NCI-H226 (cell line): ENCODE data around the gene SNX33.
"Not testable (repeated sequence)": the region's sequence is repeated elsewhere in the genome, so short reads cannot be mapped to it uniquely, and the experiment has no call there.

Experiments
- DNase-seq: peaks from one replicate; pipeline ENCODE4 v3.0.0-alpha.2; 2015

SNX33 gene

DNA sequence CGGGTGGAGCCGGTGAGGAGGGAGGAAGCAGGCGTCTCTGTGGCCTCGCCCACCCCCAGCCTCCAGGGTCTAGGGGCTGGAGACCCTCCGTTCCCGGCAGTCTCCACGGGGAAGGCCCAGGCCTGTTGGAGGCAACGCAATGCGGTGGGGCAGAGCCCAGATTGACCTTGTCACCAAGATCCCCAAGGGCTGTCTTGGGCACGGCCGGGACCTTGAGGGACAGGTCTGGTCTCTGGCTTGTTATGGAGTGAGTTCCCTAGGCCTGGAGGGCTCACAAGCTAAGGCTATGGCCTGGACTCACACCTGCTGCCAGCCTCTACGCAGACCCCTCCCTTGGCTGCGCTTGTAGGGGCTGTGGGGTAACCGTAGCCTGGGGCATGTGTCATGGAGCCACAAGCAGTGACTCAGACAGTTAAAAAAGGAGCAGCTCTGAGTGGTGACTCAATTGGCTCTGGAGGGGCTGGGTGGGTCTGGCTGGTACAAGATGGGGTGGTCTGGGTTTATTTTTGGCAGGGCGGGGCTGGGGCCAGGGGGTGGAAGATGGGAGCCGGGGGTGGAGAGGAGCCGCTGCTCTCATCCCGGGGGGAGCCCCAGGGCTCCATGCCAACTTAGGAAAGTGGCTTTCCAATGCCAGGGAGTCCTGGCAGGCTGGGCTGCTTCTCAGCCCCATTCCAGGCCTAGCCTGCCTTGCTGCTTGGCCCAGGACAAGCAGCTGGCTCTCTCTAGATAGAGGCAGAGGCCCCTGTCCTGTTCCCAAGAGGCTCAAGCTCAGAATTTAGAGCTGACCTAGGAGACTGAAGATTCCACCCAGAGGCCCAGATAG, 55.9 kb downstream of the SNX33 start:
- DNase-seq, result not testable (repeated sequence)

DNA sequence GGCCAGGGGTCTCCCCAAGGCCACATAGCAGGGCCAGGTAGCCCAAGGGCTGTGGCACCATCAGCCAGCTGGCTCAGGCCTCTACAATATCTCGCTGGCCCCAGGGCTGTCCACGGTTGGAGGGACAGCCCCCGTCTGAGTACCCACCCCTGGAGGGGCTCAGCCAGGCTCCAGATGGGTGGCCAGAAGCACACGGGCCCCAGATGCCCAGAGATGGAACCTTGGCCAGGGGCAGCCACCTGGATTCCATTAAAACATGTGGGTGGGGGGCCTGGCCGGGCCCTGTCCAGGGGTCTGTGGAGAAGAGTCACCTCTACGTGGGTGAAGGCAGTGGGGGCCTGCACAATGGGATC, 56.5 kb downstream of the SNX33 start:
- no peak for DNase-seq

DNA sequence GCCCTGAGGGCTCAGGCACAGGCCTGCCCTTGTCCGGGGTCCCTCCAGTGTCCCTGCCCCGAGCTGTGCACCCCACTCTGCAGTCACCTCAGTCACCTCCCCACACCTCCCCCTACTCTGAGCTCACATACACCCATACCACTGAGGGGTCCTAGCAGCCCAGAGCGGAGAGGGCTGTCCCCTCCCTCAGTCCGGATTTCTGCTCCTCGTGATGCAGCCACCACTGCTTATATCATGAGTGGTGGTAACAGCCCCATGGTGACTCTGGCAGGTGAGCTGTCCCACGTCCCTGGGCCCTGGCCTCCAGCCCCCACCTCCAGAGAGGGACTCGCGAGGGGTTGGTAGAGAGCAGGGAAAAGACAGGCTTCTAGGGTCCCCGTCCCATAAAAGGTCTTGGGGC, 56.9 kb downstream of the SNX33 start:
- no peak for DNase-seq

DNA sequence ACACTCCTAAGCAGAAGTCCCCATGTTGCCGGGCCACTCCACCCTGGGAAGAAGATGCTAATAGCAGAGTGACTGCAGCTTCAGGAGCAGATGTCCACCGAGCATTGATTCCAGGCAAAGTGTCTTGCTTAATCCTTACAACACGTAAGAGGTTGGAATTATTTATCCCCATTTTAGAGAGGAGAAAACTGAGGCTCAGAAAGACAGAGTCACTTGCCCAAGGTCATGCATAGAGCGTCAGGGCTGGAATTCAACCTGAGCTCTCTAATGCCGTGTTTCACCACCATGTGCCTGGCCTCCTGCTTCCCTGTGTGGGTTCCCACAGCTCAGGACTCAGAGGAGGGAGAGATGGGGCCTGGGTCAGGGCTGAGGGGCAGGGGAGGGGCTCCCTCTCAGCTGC, 57.7 kb downstream of the SNX33 start:
- not testable (repeated sequence) for DNase-seq

DNA sequence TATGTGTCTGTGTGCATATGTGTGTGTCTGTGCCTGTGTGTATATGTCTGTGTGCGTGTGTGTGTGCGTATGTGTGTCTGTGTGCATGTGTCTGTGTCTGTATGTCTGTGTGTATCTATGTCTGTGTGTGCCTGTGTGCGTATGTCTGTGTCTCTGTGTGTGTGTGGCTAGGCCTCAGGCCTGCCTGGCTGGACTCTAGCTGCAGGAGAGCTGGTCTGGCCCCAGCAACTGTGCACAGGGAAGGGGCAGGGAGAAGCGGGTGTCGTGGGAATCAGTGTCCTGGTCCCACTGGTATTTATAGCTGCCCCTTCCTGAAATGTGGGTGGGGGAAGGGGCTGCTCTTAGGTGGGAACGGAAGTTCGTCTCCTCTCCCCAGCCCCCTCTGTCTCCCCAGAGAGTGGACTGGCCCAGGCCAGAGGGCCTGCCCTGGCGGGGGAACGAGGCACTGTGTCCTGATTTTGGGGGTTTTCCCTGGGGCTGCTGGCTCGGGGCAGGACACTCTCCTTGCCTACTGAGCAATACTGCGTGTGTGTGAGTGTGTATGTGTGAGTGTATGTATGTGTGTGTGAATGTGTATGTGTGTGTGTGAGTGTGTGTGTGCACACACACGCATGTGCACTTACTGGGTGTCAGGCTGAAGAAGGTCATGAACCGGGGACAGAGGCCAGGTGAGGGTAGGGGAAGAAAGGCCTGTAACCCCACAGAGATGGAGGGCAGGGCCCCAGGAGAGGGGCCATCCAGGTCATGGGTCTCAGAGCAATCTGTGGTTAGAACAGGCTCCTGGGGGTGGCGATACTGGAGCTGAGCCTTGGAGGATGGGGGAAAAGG, 58.4 kb downstream of the SNX33 start:
- DNase-seq, result no peak

DNA sequence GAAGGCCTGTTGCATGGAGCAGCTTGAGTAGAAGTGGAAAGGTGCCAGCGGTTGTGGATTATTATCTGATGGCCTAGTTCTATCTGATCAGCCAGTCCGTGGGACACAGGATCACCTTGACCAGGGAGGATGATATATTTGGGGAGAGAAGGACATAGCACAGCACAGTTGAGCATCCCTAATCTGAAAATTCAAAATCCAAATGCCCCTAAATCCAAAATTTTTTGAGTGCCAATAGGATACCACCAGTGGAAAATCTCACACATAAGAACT, 58.9 kb downstream of the SNX33 start:
- no peak for DNase-seq

DNA sequence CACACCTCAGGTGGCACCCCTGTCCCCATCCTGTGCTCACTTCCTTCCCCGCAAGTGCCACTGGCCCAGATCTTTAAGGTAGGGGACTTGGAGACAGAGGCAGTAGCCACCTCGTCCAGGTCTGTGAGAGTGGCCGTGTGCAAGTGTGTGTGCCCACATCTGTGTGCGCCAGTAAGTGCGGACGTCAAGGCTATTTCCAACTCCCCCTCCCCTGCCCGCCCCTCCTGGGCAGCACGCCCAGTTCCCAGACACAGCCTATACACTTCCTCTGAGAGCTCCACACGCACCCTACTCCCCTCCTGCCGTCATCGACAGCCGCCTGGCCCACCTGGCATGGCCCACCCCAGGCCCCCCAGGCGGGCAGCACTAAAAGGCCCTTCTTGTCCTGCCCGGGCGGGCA, 61.7 kb downstream of the SNX33 start:
- not testable (repeated sequence) for DNase-seq

DNA sequence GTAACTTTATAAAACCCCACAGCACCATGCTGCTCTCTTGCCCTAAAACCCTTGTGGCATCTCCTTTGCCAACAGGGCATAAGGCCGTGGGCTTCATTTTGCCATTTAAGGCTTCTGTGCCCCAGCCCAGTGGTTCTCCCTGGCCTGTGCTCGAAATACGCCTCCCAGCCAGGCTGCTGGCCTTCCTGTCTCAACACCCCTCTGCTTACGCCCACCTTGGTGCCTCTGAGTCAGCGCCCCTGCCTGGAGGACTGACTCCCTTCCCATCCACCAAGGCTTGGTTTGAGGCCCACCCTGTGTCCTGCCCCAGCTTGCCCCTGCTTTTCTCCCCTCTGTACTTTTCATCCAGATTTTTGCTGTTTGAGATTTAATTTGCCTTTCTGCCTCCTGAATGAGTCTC, 63.2 kb downstream of the SNX33 start:
- not testable (repeated sequence) for DNase-seq

DNA sequence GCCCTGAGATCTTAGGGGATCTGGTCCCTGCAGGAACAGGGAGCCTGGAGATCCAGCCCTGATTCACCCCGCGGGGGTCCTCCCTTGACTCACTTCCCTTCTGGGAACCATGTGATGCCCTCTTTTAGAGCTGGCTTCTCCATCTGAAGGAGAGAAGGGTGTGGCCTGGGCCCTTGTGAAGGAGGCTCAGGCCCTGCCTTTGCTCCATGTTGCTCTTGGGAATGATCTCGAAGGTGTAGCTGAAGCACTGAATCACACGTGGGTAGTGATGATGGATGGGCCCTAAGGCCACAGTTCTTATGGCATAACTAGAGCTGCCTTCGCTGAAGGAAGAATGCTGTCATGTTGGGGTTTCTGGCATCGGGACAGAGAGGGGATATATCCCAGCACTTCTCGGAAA, 63.8 kb downstream of the SNX33 start:
- peak; percentile 72 for DNase-seq
